ENCODE results near the gene TMEM91. TPM values are rescaled to one million over a fixed set of nuclear protein-coding genes. Genes with fewer than 3 reads are reported as not detected.

Gene TMEM91
- total and polyA plus RNA-seq, 2 of the 13 experiments (the other 11 are each of a cell fraction or from before 2014, with no cell fraction given): 6.3 to 10.3 TPM

DNA sequence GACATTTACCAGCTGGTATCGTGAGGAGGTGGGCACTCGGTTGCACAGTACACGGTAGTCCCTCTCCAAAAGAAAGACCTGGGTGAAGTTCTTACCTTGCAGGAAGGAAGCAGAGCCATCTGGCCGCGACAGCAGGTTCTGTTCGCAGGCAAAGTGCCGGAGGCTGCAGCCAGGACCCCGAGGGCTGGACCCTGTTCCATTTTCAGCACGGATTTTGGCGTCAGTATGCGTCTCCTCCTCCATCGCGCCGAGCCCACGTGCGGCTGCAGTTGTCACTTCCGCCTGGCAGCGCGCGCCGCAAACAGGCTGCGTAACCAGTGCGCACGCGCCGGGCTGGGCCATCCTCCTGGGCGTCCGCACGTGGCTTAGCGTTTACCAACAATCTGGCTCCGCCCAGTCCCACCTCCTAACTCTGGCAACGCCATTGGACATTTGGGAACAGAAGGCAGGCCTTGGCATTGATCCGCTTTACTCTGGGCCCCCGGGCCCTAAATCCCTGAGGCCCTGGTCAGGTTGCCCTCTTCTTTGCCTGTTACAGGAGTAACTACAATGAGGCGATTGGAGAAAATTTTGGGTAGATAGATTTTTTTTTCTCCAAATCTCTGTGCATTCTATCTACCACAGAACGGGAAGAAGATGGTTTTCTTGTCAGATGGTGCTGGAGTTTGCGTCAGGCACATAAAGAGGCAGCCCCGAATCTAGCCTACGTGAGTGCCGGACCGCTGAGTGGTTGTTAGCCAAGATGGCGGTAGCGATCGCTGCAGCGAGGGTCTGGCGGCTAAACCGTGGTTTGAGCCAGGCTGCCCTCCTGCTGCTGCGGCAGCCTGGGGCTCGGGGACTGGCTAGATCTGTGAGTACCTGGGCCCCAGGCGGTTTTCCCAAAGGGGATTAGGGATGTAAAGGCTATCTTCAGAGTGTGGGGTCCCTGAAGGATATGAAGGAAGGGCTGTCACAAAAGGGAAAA lies 21.0 kb downstream of the TMEM91 start, which contains the start of the genes BCKDHA and EXOSC5 (continued):
- no peak for TF ChIP-seq HNF4G (IDR thresholded peaks at IDR 0.05; ENCODE audit: borderline replicate concordance, low read depth, low read length)
- TF ChIP-seq HNF4G (CRISPR knock-in tag; IDR thresholded peaks at IDR 0.05; ENCODE audit: borderline replicate concordance, low read depth): no peak; the same call in 1 of the 2 replicates
- TF ChIP-seq, protein P1, sequence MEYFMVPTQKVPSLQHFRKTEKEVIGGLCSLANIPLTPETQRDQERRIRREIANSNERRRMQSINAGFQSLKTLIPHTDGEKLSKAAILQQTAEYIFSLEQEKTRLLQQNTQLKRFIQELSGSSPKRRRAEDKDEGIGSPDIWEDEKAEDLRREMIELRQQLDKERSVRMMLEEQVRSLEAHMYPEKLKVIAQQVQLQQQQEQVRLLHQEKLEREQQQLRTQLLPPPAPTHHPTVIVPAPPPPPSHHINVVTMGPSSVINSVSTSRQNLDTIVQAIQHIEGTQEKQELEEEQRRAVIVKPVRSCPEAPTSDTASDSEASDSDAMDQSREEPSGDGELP (IDR thresholded peaks at IDR 0.05; ENCODE audit: borderline replicate concordance, low read depth): no peak
- 0 out of 2 replicates have a peak, but pooled peaks have one; percentile 24 for TF ChIP-seq ZNF337 (CRISPR knock-in tag; IDR thresholded peaks at IDR 0.05; ENCODE audit: borderline replicate concordance, low read depth)
- no peak for TF ChIP-seq PCBP2 (optimal IDR thresholded peaks at IDR 0.05; ENCODE audit: low read depth, low read length, poor library complexity, severe bottlenecking)
- no peak for TF ChIP-seq ZKSCAN1 (IDR thresholded peaks at IDR 0.05; ENCODE audit: low read length)
- 0 out of 2 replicates have a peak, but pooled peaks have one; percentile 35 for TF ChIP-seq ZNF138 (CRISPR knock-in tag; IDR thresholded peaks at IDR 0.05; ENCODE audit: low read depth)
- TF ChIP-seq IKZF1 (IDR thresholded peaks at IDR 0.05): no peak
- TF ChIP-seq NFYB (CRISPR knock-in tag; IDR thresholded peaks at IDR 0.05): peak; percentile 78
- peak; percentile 91 for TF ChIP-seq BHLHE40 (IDR thresholded peaks at IDR 0.05; ENCODE audit: low read length)
- TF ChIP-seq ZNF7 (CRISPR knock-in tag; IDR thresholded peaks at IDR 0.05): no peak
- TF ChIP-seq, protein P2, sequence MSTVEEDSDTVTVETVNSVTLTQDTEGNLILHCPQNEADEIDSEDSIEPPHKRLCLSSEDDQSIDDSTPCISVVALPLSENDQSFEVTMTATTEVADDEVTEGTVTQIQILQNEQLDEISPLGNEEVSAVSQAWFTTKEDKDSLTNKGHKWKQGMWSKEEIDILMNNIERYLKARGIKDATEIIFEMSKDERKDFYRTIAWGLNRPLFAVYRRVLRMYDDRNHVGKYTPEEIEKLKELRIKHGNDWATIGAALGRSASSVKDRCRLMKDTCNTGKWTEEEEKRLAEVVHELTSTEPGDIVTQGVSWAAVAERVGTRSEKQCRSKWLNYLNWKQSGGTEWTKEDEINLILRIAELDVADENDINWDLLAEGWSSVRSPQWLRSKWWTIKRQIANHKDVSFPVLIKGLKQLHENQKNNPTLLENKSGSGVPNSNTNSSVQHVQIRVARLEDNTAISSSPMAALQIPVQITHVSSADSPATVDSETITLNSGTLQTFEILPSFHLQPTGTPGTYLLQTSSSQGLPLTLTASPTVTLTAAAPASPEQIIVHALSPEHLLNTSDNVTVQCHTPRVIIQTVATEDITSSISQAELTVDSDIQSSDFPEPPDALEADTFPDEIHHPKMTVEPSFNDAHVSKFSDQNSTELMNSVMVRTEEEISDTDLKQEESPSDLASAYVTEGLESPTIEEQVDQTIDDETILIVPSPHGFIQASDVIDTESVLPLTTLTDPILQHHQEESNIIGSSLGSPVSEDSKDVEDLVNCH (CRISPR knock-in tag; IDR thresholded peaks at IDR 0.05): no peak
- TF ChIP-seq, protein P3, sequence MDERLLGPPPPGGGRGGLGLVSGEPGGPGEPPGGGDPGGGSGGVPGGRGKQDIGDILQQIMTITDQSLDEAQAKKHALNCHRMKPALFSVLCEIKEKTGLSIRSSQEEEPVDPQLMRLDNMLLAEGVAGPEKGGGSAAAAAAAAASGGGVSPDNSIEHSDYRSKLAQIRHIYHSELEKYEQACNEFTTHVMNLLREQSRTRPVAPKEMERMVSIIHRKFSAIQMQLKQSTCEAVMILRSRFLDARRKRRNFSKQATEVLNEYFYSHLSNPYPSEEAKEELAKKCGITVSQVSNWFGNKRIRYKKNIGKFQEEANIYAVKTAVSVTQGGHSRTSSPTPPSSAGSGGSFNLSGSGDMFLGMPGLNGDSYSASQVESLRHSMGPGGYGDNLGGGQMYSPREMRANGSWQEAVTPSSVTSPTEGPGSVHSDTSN (CRISPR knock-in tag; IDR thresholded peaks at IDR 0.05): no peak
- no peak for TF ChIP-seq ZNF674 (CRISPR knock-in tag; IDR thresholded peaks at IDR 0.05; ENCODE audit: low read depth)
- TF ChIP-seq ZSCAN22 (CRISPR knock-in tag; IDR thresholded peaks at IDR 0.05): no peak
- TF ChIP-seq ZNF331 (CRISPR knock-in tag; IDR thresholded peaks at IDR 0.05): peak; percentile 60; the same call in 1 of the 2 replicates
- TF ChIP-seq ZNF737 (CRISPR knock-in tag; IDR thresholded peaks at IDR 0.05; ENCODE audit: borderline replicate concordance): no peak
- TF ChIP-seq, protein P4, sequence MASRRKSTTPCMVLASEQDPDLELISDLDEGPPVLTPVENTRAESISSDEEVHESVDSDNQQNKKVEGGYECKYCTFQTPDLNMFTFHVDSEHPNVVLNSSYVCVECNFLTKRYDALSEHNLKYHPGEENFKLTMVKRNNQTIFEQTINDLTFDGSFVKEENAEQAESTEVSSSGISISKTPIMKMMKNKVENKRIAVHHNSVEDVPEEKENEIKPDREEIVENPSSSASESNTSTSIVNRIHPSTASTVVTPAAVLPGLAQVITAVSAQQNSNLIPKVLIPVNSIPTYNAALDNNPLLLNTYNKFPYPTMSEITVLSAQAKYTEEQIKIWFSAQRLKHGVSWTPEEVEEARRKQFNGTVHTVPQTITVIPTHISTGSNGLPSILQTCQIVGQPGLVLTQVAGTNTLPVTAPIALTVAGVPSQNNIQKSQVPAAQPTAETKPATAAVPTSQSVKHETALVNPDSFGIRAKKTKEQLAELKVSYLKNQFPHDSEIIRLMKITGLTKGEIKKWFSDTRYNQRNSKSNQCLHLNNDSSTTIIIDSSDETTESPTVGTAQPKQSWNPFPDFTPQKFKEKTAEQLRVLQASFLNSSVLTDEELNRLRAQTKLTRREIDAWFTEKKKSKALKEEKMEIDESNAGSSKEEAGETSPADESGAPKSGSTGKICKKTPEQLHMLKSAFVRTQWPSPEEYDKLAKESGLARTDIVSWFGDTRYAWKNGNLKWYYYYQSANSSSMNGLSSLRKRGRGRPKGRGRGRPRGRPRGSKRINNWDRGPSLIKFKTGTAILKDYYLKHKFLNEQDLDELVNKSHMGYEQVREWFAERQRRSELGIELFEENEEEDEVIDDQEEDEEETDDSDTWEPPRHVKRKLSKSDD (CRISPR knock-in tag; IDR thresholded peaks at IDR 0.05; ENCODE audit: low read depth): 0 out of 2 replicates have a peak, but pooled peaks have one; percentile 47
- 0 out of 2 replicates have a peak, but pooled peaks have one; percentile 65 for TF ChIP-seq ZNF546 (CRISPR knock-in tag; conservative IDR thresholded peaks at IDR 0.05)
- TF ChIP-seq SNAPC2 (CRISPR knock-in tag; IDR thresholded peaks at IDR 0.05): no peak
- TF ChIP-seq ZNF30 (CRISPR knock-in tag; IDR thresholded peaks at IDR 0.05): no peak
- peak; percentile 97 for TF ChIP-seq GABPB1 (CRISPR knock-in tag; IDR thresholded peaks at IDR 0.05)
- TF ChIP-seq NFKBIZ (CRISPR knock-in tag; IDR thresholded peaks at IDR 0.05): peak; percentile 16; the same call in 1 of the 2 replicates

Measured in HepG2 (cell line).